ENCODE measurements around the gene DHRS1. TPM values are rescaled to one million over a fixed set of nuclear protein-coding genes. Genes with fewer than 3 reads are reported as not detected.

The DHRS1 gene
- total RNA-seq: 10 to 100 TPM; 31.6 to 33.4 TPM

DNA sequence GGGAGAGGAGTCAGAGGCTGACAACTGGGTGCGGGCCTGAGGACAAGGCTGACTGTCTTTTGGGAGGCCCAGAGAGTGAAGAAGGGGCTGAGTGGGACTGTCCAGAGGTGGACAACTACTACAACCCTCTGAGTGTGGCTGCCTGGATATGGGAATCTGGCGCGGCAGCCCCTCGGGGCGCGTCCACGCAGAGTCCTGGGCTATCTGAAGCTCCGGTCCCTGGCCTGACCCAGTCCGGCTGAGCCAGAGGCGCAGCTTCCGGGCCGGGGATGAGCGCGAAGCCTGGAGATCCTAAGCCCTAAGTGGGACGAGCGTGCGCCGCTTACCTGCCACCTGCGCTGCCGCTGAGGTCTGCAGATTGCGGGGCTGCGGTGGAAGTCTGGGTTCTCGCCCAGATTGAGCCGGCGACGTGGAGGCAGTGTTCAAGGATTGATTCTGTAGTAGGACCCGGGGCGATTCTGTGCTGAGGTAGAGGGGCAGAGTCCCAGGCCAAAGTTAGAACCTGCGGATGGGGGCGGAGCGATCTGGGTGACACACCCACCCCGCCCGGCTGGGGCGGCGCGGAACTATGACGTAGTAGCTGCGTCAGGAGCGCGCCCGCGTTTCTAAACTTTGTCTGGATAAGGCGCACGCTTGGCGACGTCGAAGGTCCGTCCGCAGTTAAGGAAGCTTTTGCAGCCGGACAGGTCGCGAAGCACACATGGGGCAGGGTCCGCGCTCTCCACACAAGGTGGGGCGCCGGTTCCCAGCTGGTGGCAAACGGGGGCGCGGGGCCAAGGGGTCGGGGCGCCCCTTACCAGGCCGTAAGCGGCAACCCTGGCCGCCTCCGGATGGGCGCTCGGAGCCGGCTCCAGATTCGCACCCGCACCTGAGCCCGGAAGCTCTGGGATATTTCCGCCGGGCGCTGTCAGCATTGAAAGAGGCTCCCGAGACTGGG, at the start of gene DHRS1, which contains the start of gene NOP9:
Gene DHRS1 (minus strand): TSS at position 526 of the 937 bp plus-strand sequence. CDS start 674 bp downstream, outside the sequence.
Gene NOP9 (plus strand): TSS at position 596 of the 937 bp plus-strand sequence. CDS start 105 bp downstream, at position 701.
- ChIA-PET CTCF (interaction anchor here (0.9 to 7.7 kb wide), 14 partner anchors 10 to 207 kb away, joined by 3 to 213 read pairs (median 5); partner anchors contain the start of genes CIDEB, LTB4R, LTB4R2 and MDP1), POLR2A (interaction anchor here (0.6 to 7.3 kb wide), 22 partner anchors 9 to 241 kb away, joined by 3 to 97 read pairs (median 5); partner anchors contain the start of genes CBLN3, CHMP4A, CIDEB and DCAF11)
- Mint-ChIP-seq H3K27me3 (no peaks in the 10 kb centered on the region), H3K9me3 (no peaks in the 10 kb centered on the region), H3K27ac (peak within 1 kb of the TSS; percentile 84), H3K4me3 (peak within 1 kb of the TSS; percentile 84), H3K4me1 (peaks cover 60% of the 10 kb centered on the region), H3K36me3 (ENCODE audit: low read depth) (peaks cover 45% of the 10 kb centered on the region)
- DNase-seq: peak; percentile 94

- Mint-ChIP-seq H3K27me3 (peaks cover 66% of the 10 kb centered on the region), H3K36me3 (ENCODE audit: low read depth) (no peaks in the 10 kb centered on the region), H3K27ac (no peak overlapping the region), H3K4me1 (no peaks in the 10 kb centered on the region), H3K4me3 (no peak overlapping the region), H3K9me3 (no peaks in the 10 kb centered on the region)
- POLR2A ChIA-PET: interaction anchor here (1.6 kb wide), 1 partner anchor 9 kb away, joined by 6 read pairs; the partner anchor contains the start of gene RIPK3
- CTCF ChIA-PET: interaction anchor here (1.6 to 1.8 kb wide), 2 partner anchors 14 to 16 kb away, joined by 4 to 13 read pairs; no protein-coding TSS in a partner anchor
- DNase-seq: no peak
These were observed 48.6 kb upstream of the DHRS1 start for GRCh38 chr14:24348186-24348585.

DNA sequence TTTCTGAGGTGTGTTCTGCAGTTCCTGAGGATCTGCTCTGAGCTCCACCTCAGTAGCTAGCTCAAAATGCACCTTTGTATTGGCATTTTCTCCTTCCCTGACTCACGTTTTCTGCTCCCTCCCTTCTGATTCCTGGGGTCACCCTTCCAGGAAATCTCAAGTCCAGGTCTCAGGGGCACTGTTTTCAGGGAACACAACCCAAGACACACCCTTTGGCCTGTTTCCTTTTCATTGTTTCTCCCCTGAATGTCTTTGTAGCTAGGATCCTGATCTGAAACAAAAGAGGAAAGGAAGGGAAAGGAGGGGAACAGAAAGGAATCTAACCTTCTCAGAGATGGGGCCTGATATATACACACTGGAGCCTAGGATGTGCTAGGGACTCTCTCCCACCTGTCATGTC, 47.6 kb upstream of the DHRS1 start:
- Mint-ChIP-seq H3K27me3 (peaks cover 63% of the 10 kb centered on the region), H3K4me1 (no peaks in the 10 kb centered on the region), H3K27ac (no peak overlapping the region), H3K9me3 (no peaks in the 10 kb centered on the region), H3K36me3 (ENCODE audit: low read depth) (no peaks in the 10 kb centered on the region), H3K4me3 (no peak overlapping the region)
- no peak for DNase-seq
- ChIA-PET POLR2A (interaction anchor here (1.6 kb wide), 1 partner anchor 8 kb away, joined by 6 read pairs; the partner anchor contains the start of gene RIPK3), CTCF (interaction anchor here (1.2 to 3.2 kb wide), 4 partner anchors 13 to 84 kb away, joined by 3 to 14 read pairs (median 8); no protein-coding TSS in a partner anchor)

GRCh38 chr14:24343795-24344660, 44.4 kb upstream of the DHRS1 start:
- H3K4me3 Mint-ChIP-seq: no peak overlapping the region
- H3K9me3 Mint-ChIP-seq: no peaks in the 10 kb centered on the region
- H3K27ac Mint-ChIP-seq: no peak overlapping the region
- H3K27me3 Mint-ChIP-seq: peaks cover 47% of the 10 kb centered on the region
- no peaks in the 10 kb centered on the region for H3K36me3 Mint-ChIP-seq (ENCODE audit: low read depth)
- peaks cover 8% of the 10 kb centered on the region for H3K4me1 Mint-ChIP-seq
- POLR2A ChIA-PET: interaction anchor here (1.3 kb wide), 1 partner anchor 87 kb away, joined by 3 read pairs; no protein-coding TSS in a partner anchor
- no peak for DNase-seq
- CTCF ChIA-PET: interaction anchor here (2.8 to 3.2 kb wide), 2 partner anchors 11 to 87 kb away, joined by 13 to 14 read pairs; no protein-coding TSS in a partner anchor

DNA sequence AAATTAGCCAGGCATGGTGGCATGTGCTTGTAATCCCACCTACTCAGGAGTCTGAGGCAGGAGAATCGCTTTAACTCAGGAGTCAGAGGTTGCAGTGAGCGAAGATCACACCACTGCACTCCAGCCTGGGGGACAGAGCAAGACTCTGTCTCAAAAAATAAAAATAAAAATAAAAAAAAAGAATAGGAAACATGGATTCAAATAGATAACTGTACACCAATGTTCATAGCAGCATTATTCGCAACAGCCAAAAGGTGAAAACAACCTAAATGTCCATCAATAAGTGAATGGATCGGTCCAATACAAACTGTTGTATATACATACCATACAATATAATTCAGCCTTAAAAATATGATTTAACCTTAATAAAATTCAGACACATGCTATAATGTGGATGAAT, 43.3 kb upstream of the DHRS1 start:
- H3K27me3 Mint-ChIP-seq: peaks cover 42% of the 10 kb centered on the region
- peaks cover 19% of the 10 kb centered on the region for H3K4me1 Mint-ChIP-seq
- ChIA-PET POLR2A (no interaction called here), CTCF (interaction anchor here (2.8 kb wide), 1 partner anchor 9 kb away, joined by 13 read pairs; no protein-coding TSS in a partner anchor)
- H3K9me3 Mint-ChIP-seq: no peaks in the 10 kb centered on the region
- no peak overlapping the region for H3K27ac Mint-ChIP-seq
- no peak for DNase-seq
- H3K36me3 Mint-ChIP-seq (ENCODE audit: low read depth): peaks cover 8% of the 10 kb centered on the region
- no peak overlapping the region for H3K4me3 Mint-ChIP-seq

- H3K4me3 Mint-ChIP-seq: no peak overlapping the region
- POLR2A ChIA-PET: interaction anchor here (0.8 to 5.4 kb wide), 7 partner anchors 10 to 98 kb away, joined by 3 to 69 read pairs (median 6); partner anchors contain the start of genes CBLN3, KHNYN, RABGGTA and TINF2
These were observed 41.0 kb upstream of the DHRS1 start for GRCh38 chr14:24340606-24341005.

GRCh38 chr14:24339284-24340151, 39.9 kb upstream of the DHRS1 start, which contains the start of gene RIPK3:
Gene RIPK3, minus strand, starts transcription at chr14:24339991. Its CDS starts 165 bp downstream, at chr14:24339826.
- CTCF ChIA-PET: interaction anchor here (0.8 to 18.8 kb wide), 7 partner anchors 12 to 102 kb away, joined by 3 to 494 read pairs (median 5); partner anchors contain the start of genes CBLN3, KHNYN and TINF2

More at GRCh38 chr14:24340606-24341005, 41.0 kb upstream of the DHRS1 start:
- H3K36me3 Mint-ChIP-seq (ENCODE audit: low read depth): peaks cover 27% of the 10 kb centered on the region
- DNase-seq: no peak
- no peak overlapping the region for H3K27ac Mint-ChIP-seq
- peaks cover 33% of the 10 kb centered on the region for H3K27me3 Mint-ChIP-seq
- H3K4me1 Mint-ChIP-seq: peaks cover 34% of the 10 kb centered on the region
- no peaks in the 10 kb centered on the region for H3K9me3 Mint-ChIP-seq
- CTCF ChIA-PET: interaction anchor here (0.8 to 18.8 kb wide), 3 partner anchors 32 to 101 kb away, joined by 4 to 494 read pairs (median 5); partner anchors contain the start of genes CBLN3 and KHNYN

DNA sequence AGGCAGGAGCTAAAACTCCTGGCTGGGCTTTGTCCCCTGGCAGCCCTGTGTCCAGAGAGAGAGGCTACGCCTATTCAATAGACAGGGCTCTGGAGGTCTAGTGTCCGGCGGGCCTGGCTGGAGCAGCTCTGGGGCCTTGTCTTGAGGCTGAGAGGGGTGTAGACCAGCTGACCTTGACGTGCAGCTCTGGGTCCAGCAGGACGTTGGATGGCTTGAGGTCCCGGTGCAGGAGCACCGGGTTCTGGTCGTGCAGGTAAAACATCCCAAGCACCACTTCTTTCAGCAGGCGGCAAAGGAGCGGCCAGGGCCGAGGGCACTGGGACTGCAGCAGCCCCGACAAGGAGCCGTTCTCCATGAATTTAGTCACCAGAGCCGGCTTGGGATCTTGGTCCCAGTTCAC, 39.3 kb upstream of the DHRS1 start:
- peaks cover 33% of the 10 kb centered on the region for H3K36me3 Mint-ChIP-seq (ENCODE audit: low read depth)
- POLR2A ChIA-PET: interaction anchor here (0.6 to 5.4 kb wide), 8 partner anchors 9 to 103 kb away, joined by 3 to 69 read pairs (median 8); partner anchors contain the start of genes CBLN3, DHRS1, KHNYN and NOP9
- no peak for DNase-seq
- H3K27me3 Mint-ChIP-seq: peaks cover 33% of the 10 kb centered on the region
- H3K9me3 Mint-ChIP-seq: no peaks in the 10 kb centered on the region
- H3K27ac Mint-ChIP-seq: peak overlapping the region; percentile 6
- peak overlapping the region; percentile 97 for H3K4me3 Mint-ChIP-seq
- peaks cover 47% of the 10 kb centered on the region for H3K4me1 Mint-ChIP-seq
- CTCF ChIA-PET: interaction anchor here (1.4 to 18.8 kb wide), 4 partner anchors 11 to 98 kb away, joined by 5 to 494 read pairs (median 19); partner anchors contain the start of genes CBLN3 and KHNYN

More at GRCh38 chr14:24339284-24340151, 39.9 kb upstream of the DHRS1 start, which contains the start of gene RIPK3:
- POLR2A ChIA-PET: interaction anchor here (0.6 to 5.4 kb wide), 19 partner anchors 8 to 204 kb away, joined by 3 to 69 read pairs (median 4); partner anchors contain the start of genes CBLN3, DHRS1, KHNYN and LTB4R2
- peaks cover 42% of the 10 kb centered on the region for H3K4me1 Mint-ChIP-seq
- H3K27me3 Mint-ChIP-seq: peaks cover 31% of the 10 kb centered on the region
- peak within 1 kb of the TSS; percentile 97 for H3K4me3 Mint-ChIP-seq
- peaks cover 33% of the 10 kb centered on the region for H3K36me3 Mint-ChIP-seq (ENCODE audit: low read depth)
- no peaks in the 10 kb centered on the region for H3K9me3 Mint-ChIP-seq
- peak within 1 kb of the TSS; percentile 83 for H3K27ac Mint-ChIP-seq
- DNase-seq: peak; percentile 82

GRCh38 chr14:24337824-24338175, 38.2 kb upstream of the DHRS1 start:
- ChIA-PET POLR2A (interaction anchor here (0.8 to 5.4 kb wide), 2 partner anchors 89 to 93 kb away, joined by 3 to 69 read pairs; partner anchors contain the start of genes CBLN3 and KHNYN), CTCF (interaction anchor here (5.1 to 18.8 kb wide), 2 partner anchors 90 to 99 kb away, joined by 30 to 494 read pairs; partner anchors contain the start of genes CBLN3 and KHNYN)
- Mint-ChIP-seq H3K36me3 (ENCODE audit: low read depth) (peaks cover 33% of the 10 kb centered on the region), H3K9me3 (no peaks in the 10 kb centered on the region), H3K4me1 (peaks cover 56% of the 10 kb centered on the region), H3K4me3 (peak overlapping the region; percentile 97), H3K27ac (no peak overlapping the region), H3K27me3 (peaks cover 35% of the 10 kb centered on the region)
- DNase-seq: no peak

GRCh38 chr14:24337144-24337823, 37.7 kb upstream of the DHRS1 start:
- Mint-ChIP-seq H3K27ac (no peak overlapping the region), H3K4me3 (no peak overlapping the region), H3K4me1 (peaks cover 61% of the 10 kb centered on the region), H3K36me3 (ENCODE audit: low read depth) (peaks cover 33% of the 10 kb centered on the region), H3K27me3 (peaks cover 35% of the 10 kb centered on the region), H3K9me3 (no peaks in the 10 kb centered on the region)
- DNase-seq: no peak
- ChIA-PET CTCF (interaction anchor here (5.1 to 18.8 kb wide), 2 partner anchors 90 to 99 kb away, joined by 30 to 494 read pairs; partner anchors contain the start of genes CBLN3 and KHNYN), POLR2A (interaction anchor here (0.8 to 6.6 kb wide), 3 partner anchors 90 to 96 kb away, joined by 3 to 221 read pairs (median 69); partner anchors contain the start of genes CBLN3 and KHNYN)

Measured in activated CD4-positive, alpha-beta memory T cell treated with anti-CD3 and anti-CD28 coated beads, Interleukin-2, amount 10 ng/mL, durations not matched to agents 7 days and 5 days (primary cell).